A673 (cell line): ENCODE results near the gene EMILIN2.

Experiments used
- EZH2 ChIP-seq: fragments of 200-600 bp; sonication (generic); IDR thresholded peaks from 2 replicates; pipeline ENCODE4 v1.6.1; 2017; ENCODE audit warnings: borderline replicate concordance, low read depth, mild to moderate bottlenecking, mixed read lengths, antibody characterized with exemption, low read length; ENCODE audit not compliant: poor library complexity, severe bottlenecking
- TF ChIP-seq, protein P1 (sequence below): fragments of 300-800, 200-600 bp; sonication (generic); conservative IDR thresholded peaks from 2 replicates; pipeline ENCODE4 v1.5.1; 2017; ENCODE audit warnings: low read depth, mild to moderate bottlenecking, antibody characterized with exemption, low read length, moderate library complexity, mixed read lengths

DNA sequence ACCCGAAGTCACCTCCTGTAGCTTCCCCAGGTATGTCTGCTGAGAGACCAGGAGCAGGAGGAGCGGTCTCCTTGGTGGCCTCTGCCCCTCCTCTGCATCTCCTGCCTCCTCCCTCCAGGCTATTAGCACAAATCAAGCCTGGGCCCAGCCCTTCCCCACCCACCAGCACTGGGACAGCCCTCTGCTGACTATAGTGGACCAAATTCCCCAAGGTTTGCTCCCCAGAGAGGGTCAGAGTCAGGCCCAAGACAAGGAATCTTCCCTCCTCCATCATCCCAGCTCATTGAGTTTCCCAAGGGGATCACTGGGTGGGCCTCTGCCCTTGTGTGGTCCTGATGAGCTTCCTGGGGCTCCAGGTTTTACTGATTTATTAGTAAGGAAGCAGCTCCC lies 62.1 kb downstream of the EMILIN2 start:
- no peak for TF ChIP-seq EZH2
- TF ChIP-seq, protein P1, sequence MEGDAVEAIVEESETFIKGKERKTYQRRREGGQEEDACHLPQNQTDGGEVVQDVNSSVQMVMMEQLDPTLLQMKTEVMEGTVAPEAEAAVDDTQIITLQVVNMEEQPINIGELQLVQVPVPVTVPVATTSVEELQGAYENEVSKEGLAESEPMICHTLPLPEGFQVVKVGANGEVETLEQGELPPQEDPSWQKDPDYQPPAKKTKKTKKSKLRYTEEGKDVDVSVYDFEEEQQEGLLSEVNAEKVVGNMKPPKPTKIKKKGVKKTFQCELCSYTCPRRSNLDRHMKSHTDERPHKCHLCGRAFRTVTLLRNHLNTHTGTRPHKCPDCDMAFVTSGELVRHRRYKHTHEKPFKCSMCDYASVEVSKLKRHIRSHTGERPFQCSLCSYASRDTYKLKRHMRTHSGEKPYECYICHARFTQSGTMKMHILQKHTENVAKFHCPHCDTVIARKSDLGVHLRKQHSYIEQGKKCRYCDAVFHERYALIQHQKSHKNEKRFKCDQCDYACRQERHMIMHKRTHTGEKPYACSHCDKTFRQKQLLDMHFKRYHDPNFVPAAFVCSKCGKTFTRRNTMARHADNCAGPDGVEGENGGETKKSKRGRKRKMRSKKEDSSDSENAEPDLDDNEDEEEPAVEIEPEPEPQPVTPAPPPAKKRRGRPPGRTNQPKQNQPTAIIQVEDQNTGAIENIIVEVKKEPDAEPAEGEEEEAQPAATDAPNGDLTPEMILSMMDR: no peak
